ENCODE data around the gene HTR6.
A peak's percentile ranks its signal among the peaks of the same experiment; 100 is the strongest.

The HTR6 gene

GRCh38 chr1:19704247-19705113 lies 39.8 kb downstream of the HTR6 start:
- Histone ChIP-seq H3K9me3 (ENCODE audit: control insufficient read depth, insufficient read depth, low read depth, low read length) (no peaks in the 10 kb centered on the region), H3K27me3 (ENCODE audit: control insufficient read depth, insufficient read depth, low read length) (no peaks in the 10 kb centered on the region), H3K36me3 (ENCODE audit: control insufficient read depth, insufficient read depth, low read length) (no peaks in the 10 kb centered on the region), H3K27ac (ENCODE audit: low read depth, low read length) (no peak overlapping the region), H3K9ac (ENCODE audit: low read length) (no peak overlapping the region), H3K4me1 (ENCODE audit: control insufficient read depth, insufficient read depth, low read length) (peaks cover 12% of the 10 kb centered on the region), H3K4me3 (ENCODE audit: low read depth, low read length) (peak overlapping the region; percentile 42)

- H3K9me3 ChIP-seq (ENCODE audit: control insufficient read depth, insufficient read depth, low read depth, low read length), result no peaks in the 10 kb centered on the region
- no peaks in the 10 kb centered on the region for H3K36me3 ChIP-seq (ENCODE audit: control insufficient read depth, insufficient read depth, low read length)
- no peaks in the 10 kb centered on the region for H3K27me3 ChIP-seq (ENCODE audit: control insufficient read depth, insufficient read depth, low read length)
- no peak overlapping the region for H3K27ac ChIP-seq (ENCODE audit: low read depth, low read length)
- H3K9ac ChIP-seq (ENCODE audit: low read length), result no peak overlapping the region
- no peak overlapping the region for H3K4me3 ChIP-seq (ENCODE audit: low read depth, low read length)
- H3K4me1 ChIP-seq (ENCODE audit: control insufficient read depth, insufficient read depth, low read length), result peaks cover 12% of the 10 kb centered on the region
These were observed 40.8 kb downstream of the HTR6 start for GRCh38 chr1:19705464-19705863.

GRCh38 chr1:19706136-19706535 lies 41.5 kb downstream of the HTR6 start:
- no peaks in the 10 kb centered on the region for H3K9me3 ChIP-seq (ENCODE audit: control insufficient read depth, insufficient read depth, low read depth, low read length)
- H3K36me3 ChIP-seq (ENCODE audit: control insufficient read depth, insufficient read depth, low read length), result no peaks in the 10 kb centered on the region
- H3K4me3 ChIP-seq (ENCODE audit: low read depth, low read length), result no peak overlapping the region
- no peaks in the 10 kb centered on the region for H3K27me3 ChIP-seq (ENCODE audit: control insufficient read depth, insufficient read depth, low read length)
- H3K27ac ChIP-seq (ENCODE audit: low read depth, low read length), result no peak overlapping the region
- peaks cover 12% of the 10 kb centered on the region for H3K4me1 ChIP-seq (ENCODE audit: control insufficient read depth, insufficient read depth, low read length)
- H3K9ac ChIP-seq (ENCODE audit: low read length), result no peak overlapping the region

DNA sequence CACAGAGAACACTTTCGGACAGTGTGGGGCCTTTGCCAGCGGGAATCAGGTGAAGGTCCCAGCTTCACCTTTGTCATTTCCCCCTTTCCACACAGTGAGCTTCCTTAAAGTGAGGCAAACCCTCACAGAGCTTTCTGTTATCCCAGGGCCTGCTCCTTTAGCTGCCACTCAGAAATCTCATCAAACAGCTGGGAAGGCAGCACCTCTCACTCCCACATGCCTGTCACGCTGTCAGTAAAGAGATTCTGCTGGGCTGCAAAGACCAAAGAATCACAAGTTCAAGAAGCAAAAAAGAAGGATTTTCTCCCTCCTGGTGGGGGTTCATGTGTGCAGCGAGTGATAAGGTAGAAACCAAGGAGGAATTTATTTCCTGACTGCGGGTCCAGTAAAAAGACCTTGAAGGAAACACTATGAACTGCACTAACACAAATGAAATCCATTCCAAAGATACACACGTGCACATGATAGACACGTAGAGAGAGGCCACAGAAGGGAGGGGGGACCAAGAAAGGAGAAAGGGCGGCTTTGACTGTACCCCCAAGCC lies 44.0 kb downstream of the HTR6 start:
- Histone ChIP-seq H3K27me3 (ENCODE audit: control insufficient read depth, insufficient read depth, low read length) (no peaks in the 10 kb centered on the region), H3K27ac (ENCODE audit: low read depth, low read length) (no peak overlapping the region), H3K36me3 (ENCODE audit: control insufficient read depth, insufficient read depth, low read length) (no peaks in the 10 kb centered on the region), H3K4me1 (ENCODE audit: control insufficient read depth, insufficient read depth, low read length) (peaks cover 11% of the 10 kb centered on the region), H3K9me3 (ENCODE audit: control insufficient read depth, insufficient read depth, low read depth, low read length) (no peaks in the 10 kb centered on the region), H3K4me3 (ENCODE audit: low read depth, low read length) (no peak overlapping the region), H3K9ac (ENCODE audit: low read length) (no peak overlapping the region)

DNA sequence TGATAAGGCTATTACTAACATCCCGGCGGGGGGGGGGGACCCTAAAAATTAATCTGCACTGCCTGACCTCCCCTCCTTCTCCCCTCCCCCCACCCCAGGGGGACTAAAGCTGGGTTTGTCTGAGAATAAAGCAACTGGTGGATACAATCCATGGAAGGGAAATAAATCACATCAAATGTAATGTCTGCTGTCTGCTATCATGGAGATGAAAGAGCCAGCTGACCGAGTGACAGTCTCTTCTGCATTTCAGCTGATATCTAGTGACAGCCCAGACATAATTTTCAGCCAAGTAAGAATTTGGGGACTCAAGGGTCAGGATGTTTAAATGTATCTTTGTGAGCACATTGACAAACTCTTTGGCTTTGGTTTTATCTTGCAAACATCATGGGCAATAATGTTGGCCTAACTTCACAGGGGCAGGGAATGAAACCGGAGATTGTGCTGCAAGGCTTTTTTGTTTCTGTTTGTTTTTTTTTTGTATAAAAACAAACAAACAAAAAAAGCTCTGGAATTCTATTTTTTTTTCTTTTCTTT lies 44.7 kb downstream of the HTR6 start:
- Histone ChIP-seq H3K9ac (ENCODE audit: low read length) (no peak overlapping the region), H3K4me1 (ENCODE audit: control insufficient read depth, insufficient read depth, low read length) (peaks cover 4% of the 10 kb centered on the region), H3K27me3 (ENCODE audit: control insufficient read depth, insufficient read depth, low read length) (no peaks in the 10 kb centered on the region), H3K36me3 (ENCODE audit: control insufficient read depth, insufficient read depth, low read length) (no peaks in the 10 kb centered on the region), H3K9me3 (ENCODE audit: control insufficient read depth, insufficient read depth, low read depth, low read length) (no peaks in the 10 kb centered on the region), H3K27ac (ENCODE audit: low read depth, low read length) (no peak overlapping the region), H3K4me3 (ENCODE audit: low read depth, low read length) (no peak overlapping the region)

DNA sequence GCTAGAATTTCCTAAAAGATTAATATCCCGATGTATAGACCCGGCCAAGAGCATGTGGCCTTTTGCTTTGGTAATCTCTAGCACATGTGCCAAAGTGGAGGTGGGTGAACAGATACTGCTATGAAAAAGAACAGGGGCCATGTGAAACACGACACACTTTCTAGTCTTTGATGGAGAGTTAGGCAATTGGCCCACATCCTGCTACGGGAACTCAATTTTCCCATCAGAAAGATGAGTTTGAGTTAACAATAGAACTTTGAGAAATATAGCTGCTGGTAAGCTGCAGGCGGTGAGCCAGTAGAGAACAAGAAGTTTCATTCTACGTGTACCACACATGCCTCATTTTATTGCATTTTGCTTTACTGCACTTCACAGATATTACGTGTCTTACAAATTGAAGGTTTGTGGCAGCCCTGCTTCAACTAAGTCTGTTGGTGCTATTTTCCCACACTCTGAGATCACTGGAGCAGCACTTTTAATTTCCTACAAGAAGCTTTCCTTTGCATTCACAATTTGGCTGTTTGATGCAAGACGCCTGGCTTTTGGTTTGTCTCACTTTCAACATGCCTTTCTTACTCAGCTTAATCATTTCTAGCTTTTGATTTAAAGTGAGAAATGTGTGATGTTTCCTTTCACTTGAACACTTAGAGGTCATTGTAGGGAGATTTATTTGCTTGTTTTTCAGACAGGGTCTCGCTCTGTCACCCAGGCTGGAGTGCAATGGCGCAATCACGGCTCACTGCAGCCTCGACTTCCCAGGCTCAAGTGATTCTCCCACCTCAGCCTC lies 46.3 kb downstream of the HTR6 start:
- H3K4me3 ChIP-seq (ENCODE audit: low read depth, low read length), result no peak overlapping the region
- no peaks in the 10 kb centered on the region for H3K9me3 ChIP-seq (ENCODE audit: control insufficient read depth, insufficient read depth, low read depth, low read length)
- no peaks in the 10 kb centered on the region for H3K36me3 ChIP-seq (ENCODE audit: control insufficient read depth, insufficient read depth, low read length)
- no peaks in the 10 kb centered on the region for H3K27me3 ChIP-seq (ENCODE audit: control insufficient read depth, insufficient read depth, low read length)
- H3K9ac ChIP-seq (ENCODE audit: low read length), result no peak overlapping the region
- H3K4me1 ChIP-seq (ENCODE audit: control insufficient read depth, insufficient read depth, low read length), result no peaks in the 10 kb centered on the region; the same call in 1 of the 2 replicates
- no peak overlapping the region for H3K27ac ChIP-seq (ENCODE audit: low read depth, low read length)

DNA sequence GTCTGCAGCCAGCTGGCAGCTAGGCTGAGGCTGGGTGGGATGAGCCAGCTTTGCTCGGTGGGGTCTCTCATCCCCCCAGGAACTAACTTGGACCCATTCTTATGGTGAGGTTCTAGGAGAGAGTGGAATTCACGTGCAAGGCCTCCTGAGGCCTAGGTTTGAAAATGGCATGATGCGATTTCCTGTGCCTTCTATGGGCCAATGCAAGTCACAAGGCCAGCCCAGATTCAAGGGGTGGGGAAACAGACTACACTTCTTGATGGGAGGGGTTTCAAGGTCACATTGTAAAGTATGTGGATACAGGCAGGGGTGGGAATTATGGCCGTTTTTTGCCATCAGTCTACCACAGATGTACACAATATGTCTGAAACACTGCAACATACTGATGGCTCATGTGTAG lies 48.3 kb downstream of the HTR6 start:
- Histone ChIP-seq H3K9me3 (ENCODE audit: control insufficient read depth, insufficient read depth, low read depth, low read length) (no peaks in the 10 kb centered on the region), H3K9ac (ENCODE audit: low read length) (no peak overlapping the region), H3K36me3 (ENCODE audit: control insufficient read depth, insufficient read depth, low read length) (no peaks in the 10 kb centered on the region), H3K4me3 (ENCODE audit: low read depth, low read length) (no peak overlapping the region), H3K27ac (ENCODE audit: low read depth, low read length) (no peak overlapping the region), H3K27me3 (ENCODE audit: control insufficient read depth, insufficient read depth, low read length) (no peaks in the 10 kb centered on the region), H3K4me1 (ENCODE audit: control insufficient read depth, insufficient read depth, low read length) (no peaks in the 10 kb centered on the region; the same call in 1 of the 2 replicates)

- H3K4me1 ChIP-seq (ENCODE audit: control insufficient read depth, insufficient read depth, low read length), result no peaks in the 10 kb centered on the region; the same call in 1 of the 2 replicates
- H3K27me3 ChIP-seq (ENCODE audit: control insufficient read depth, insufficient read depth, low read length), result no peaks in the 10 kb centered on the region
- no peak overlapping the region for H3K4me3 ChIP-seq (ENCODE audit: low read depth, low read length)
- H3K36me3 ChIP-seq (ENCODE audit: control insufficient read depth, insufficient read depth, low read length), result no peaks in the 10 kb centered on the region
- H3K9me3 ChIP-seq (ENCODE audit: control insufficient read depth, insufficient read depth, low read depth, low read length), result no peaks in the 10 kb centered on the region
- no peak overlapping the region for H3K27ac ChIP-seq (ENCODE audit: low read depth, low read length)
- no peak overlapping the region for H3K9ac ChIP-seq (ENCODE audit: low read length)
These were observed 50.9 kb downstream of the HTR6 start for GRCh38 chr1:19715334-19716203.

DNA sequence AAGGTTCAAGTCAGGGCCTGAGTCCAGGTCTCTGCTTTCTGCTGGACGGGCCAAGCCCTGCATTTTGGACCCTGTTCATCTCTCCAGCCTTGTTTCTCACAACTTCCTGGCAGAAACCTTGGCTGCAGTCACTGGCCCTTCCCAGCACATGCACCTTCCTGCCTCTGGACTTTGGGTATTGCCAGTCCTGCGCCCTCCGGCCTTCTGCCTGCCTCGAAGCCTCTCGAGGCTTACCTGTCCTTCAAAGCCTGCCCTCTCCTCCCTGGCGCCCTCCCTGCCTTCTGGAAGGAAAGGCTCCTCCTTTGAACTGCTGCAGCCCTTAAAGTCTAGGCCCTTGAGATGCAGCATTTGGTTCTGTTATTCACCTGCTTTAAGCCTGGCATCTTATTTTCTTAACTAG lies 52.8 kb downstream of the HTR6 start:
- Histone ChIP-seq H3K36me3 (ENCODE audit: control insufficient read depth, insufficient read depth, low read length) (no peaks in the 10 kb centered on the region), H3K9me3 (ENCODE audit: control insufficient read depth, insufficient read depth, low read depth, low read length) (no peaks in the 10 kb centered on the region), H3K4me3 (ENCODE audit: low read depth, low read length) (no peak overlapping the region), H3K9ac (ENCODE audit: low read length) (no peak overlapping the region), H3K4me1 (ENCODE audit: control insufficient read depth, insufficient read depth, low read length) (peaks cover 4% of the 10 kb centered on the region; the same call in 1 of the 2 replicates), H3K27ac (ENCODE audit: low read depth, low read length) (no peak overlapping the region), H3K27me3 (ENCODE audit: control insufficient read depth, insufficient read depth, low read length) (no peaks in the 10 kb centered on the region)

DNA sequence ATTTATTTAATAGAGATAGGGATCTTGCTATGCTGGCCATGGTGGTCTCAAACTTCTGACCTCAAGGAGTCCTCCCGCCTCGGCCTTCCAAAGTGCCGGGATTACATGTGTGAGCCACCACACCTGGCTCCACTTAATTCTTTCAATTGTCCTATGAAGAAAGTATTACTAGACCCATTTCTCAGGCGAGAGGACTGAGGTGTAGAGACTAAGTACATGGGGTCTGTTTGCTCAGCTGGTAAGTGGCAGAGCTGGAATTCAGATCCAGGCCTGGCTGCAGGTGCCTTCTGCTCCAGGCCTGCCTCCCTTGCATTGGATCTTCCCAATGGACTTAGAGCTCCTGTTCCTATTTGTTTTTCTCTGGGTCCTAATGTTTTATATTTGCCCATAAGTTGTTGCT lies 55.5 kb downstream of the HTR6 start:
- no peaks in the 10 kb centered on the region for H3K36me3 ChIP-seq (ENCODE audit: control insufficient read depth, insufficient read depth, low read length)
- H3K4me3 ChIP-seq (ENCODE audit: low read depth, low read length), result no peak overlapping the region
- H3K27ac ChIP-seq (ENCODE audit: low read depth, low read length), result no peak overlapping the region
- no peak overlapping the region for H3K9ac ChIP-seq (ENCODE audit: low read length)
- peaks cover 12% of the 10 kb centered on the region for H3K4me1 ChIP-seq (ENCODE audit: control insufficient read depth, insufficient read depth, low read length)
- no peaks in the 10 kb centered on the region for H3K27me3 ChIP-seq (ENCODE audit: control insufficient read depth, insufficient read depth, low read length)
- H3K9me3 ChIP-seq (ENCODE audit: control insufficient read depth, insufficient read depth, low read depth, low read length), result no peaks in the 10 kb centered on the region
